ENCODE data around the gene GBA2.

Gene GBA2

GRCh38 chr9:35698231-35698630 lies 50.8 kb downstream of the GBA2 start:
- TF ChIP-seq CTCF (IDR thresholded peaks at IDR 0.05): no peak
- H3K27me3 ChIP-seq: no peaks in the 10 kb centered on the region
- H3K27ac ChIP-seq: peak overlapping the region; percentile 63
- H3K4me3 ChIP-seq (ENCODE audit: low read depth in 1 of 2, low read length in 1 of 2): no peak overlapping the region
- no peaks in the 10 kb centered on the region for H3K4me1 ChIP-seq (ENCODE audit: control insufficient read depth in 1 of 2, insufficient read depth in 1 of 2, low read depth in 1 of 2, low read length in 1 of 2)
- H3K36me3 ChIP-seq: peaks cover 83% of the 10 kb centered on the region
- no peaks in the 10 kb centered on the region for H3K9me3 ChIP-seq

GRCh38 chr9:35697486-35697885 lies 51.5 kb downstream of the GBA2 start:
- no peaks in the 10 kb centered on the region for H3K4me1 ChIP-seq (ENCODE audit: control insufficient read depth in 1 of 2, insufficient read depth in 1 of 2, low read depth in 1 of 2, low read length in 1 of 2)
- peaks cover 75% of the 10 kb centered on the region for H3K36me3 ChIP-seq
- no peak for TF ChIP-seq CTCF (IDR thresholded peaks at IDR 0.05)
- no peaks in the 10 kb centered on the region for H3K27me3 ChIP-seq
- no peaks in the 10 kb centered on the region for H3K9me3 ChIP-seq
- H3K4me3 ChIP-seq (ENCODE audit: low read depth in 1 of 2, low read length in 1 of 2): no peak overlapping the region
- peak overlapping the region; percentile 63 for H3K27ac ChIP-seq

- TF ChIP-seq CTCF (IDR thresholded peaks at IDR 0.05): peak; percentile 85
- Histone ChIP-seq H3K36me3 (peaks cover 67% of the 10 kb centered on the region), H3K4me3 (ENCODE audit: low read depth in 1 of 2, low read length in 1 of 2) (no peak overlapping the region), H3K4me1 (ENCODE audit: control insufficient read depth in 1 of 2, insufficient read depth in 1 of 2, low read depth in 1 of 2, low read length in 1 of 2) (no peaks in the 10 kb centered on the region), H3K27ac (peak overlapping the region; percentile 63), H3K9me3 (no peaks in the 10 kb centered on the region), H3K27me3 (no peaks in the 10 kb centered on the region)
Measured at GRCh38 chr9:35696520-35697215, 52.4 kb downstream of the GBA2 start.

- H3K36me3 ChIP-seq: peaks cover 60% of the 10 kb centered on the region
- H3K27me3 ChIP-seq: no peaks in the 10 kb centered on the region
Measured at GRCh38 chr9:35695943-35696401, 53.1 kb downstream of the GBA2 start.

GRCh38 chr9:35691757-35692301 lies 57.2 kb downstream of the GBA2 start:
- TF ChIP-seq CTCF (IDR thresholded peaks at IDR 0.05): no peak
- peaks cover 19% of the 10 kb centered on the region for H3K36me3 ChIP-seq
- H3K4me3 ChIP-seq (ENCODE audit: low read depth in 1 of 2, low read length in 1 of 2): no peak overlapping the region
- peaks cover 10 to 16% of the 10 kb centered on the region in 2 experiments for H3K4me1 ChIP-seq (ENCODE audit: control insufficient read depth in 1 of 2, insufficient read depth in 1 of 2, low read depth in 1 of 2, low read length in 1 of 2)
- H3K27ac ChIP-seq: no peak overlapping the region
- H3K9me3 ChIP-seq: no peaks in the 10 kb centered on the region
- peaks cover 27% of the 10 kb centered on the region for H3K27me3 ChIP-seq

More at GRCh38 chr9:35695943-35696401, 53.1 kb downstream of the GBA2 start:
- Histone ChIP-seq H3K9me3 (no peaks in the 10 kb centered on the region), H3K27ac (peak overlapping the region; percentile 63), H3K4me1 (ENCODE audit: control insufficient read depth in 1 of 2, insufficient read depth in 1 of 2, low read depth in 1 of 2, low read length in 1 of 2) (peaks cover 4% of the 10 kb centered on the region in 2 experiments), H3K4me3 (ENCODE audit: low read depth in 1 of 2, low read length in 1 of 2) (no peak overlapping the region)
- TF ChIP-seq CTCF (IDR thresholded peaks at IDR 0.05): no peak
